Panc1 (cell line): ENCODE results near the gene ARMC8. TPM values are rescaled to one million over a fixed set of nuclear protein-coding genes. Genes with fewer than 3 reads are reported as not detected.

Experiments
- ATAC-seq: fragments of 200-7000 bp; cut with Tn5 transposase; 2 replicates; pipeline ENCODE4 v1.9.1; 2020; ENCODE audit warnings: mild to moderate bottlenecking, moderate library complexity
- BruUV-seq: library from RNA; stranded (reverse); fragments of 400-500 nt; replicated peaks from 2 replicates; lab custom pipeline; 2021; lab: Mats Ljungman, UMichigan
- CTCF ChIA-PET: fragments of 300-600 bp; sonication (Branson Sonifier 250); formaldehyde crosslinking; loops from one replicate; lab custom pipeline; 2022; ENCODE audit warnings: antibody characterized with exemption; lab: Charles Lee
- POLR2A ChIA-PET: fragments of 300-600 bp; sonication (Branson Sonifier 250); formaldehyde crosslinking; loops from one replicate; lab custom pipeline; 2022; ENCODE audit warnings: antibody characterized with exemption; lab: Charles Lee
- DNase-seq: peaks from one replicate; pipeline ENCODE4 v3.0.0-alpha.2; 2010; ENCODE audit warnings: low read depth, low spot score
- H3K27ac ChIP-seq: 2 replicates; pipeline ENCODE4 v1.5.1; 2011; ENCODE audit warnings: mild to moderate bottlenecking, low read length, inconsistent platforms
- H3K27me3 ChIP-seq: fragments of 200-500 bp; sonication (Bioruptor generic); 2 replicates; pipeline ENCODE4 v1.6.0; 2014; ENCODE audit warnings: low read length, inconsistent platforms; ENCODE audit not compliant: control insufficient read depth, insufficient read depth
- H3K36me3 ChIP-seq: fragments of 200-500 bp; sonication (Bioruptor generic); 2 replicates; pipeline ENCODE4 v1.5.1; 2014; ENCODE audit warnings: inconsistent platforms, mild to moderate bottlenecking, low read length, moderate library complexity; ENCODE audit not compliant: control insufficient read depth, insufficient read depth
- H3K4me1 ChIP-seq: 2 replicates; pipeline ENCODE4 v1.5.1; 2011; ENCODE audit warnings: inconsistent platforms, mild to moderate bottlenecking, low read length, moderate library complexity; ENCODE audit not compliant: control insufficient read depth, insufficient read depth
- H3K4me3 ChIP-seq, 2 experiments: 2 replicates each; pipeline ENCODE4 v1.5.1; 2011 to 2012; ENCODE audit warnings: low read depth in 2 of 2, low read length in 2 of 2, mild to moderate bottlenecking in 2 of 2, inconsistent platforms in 1 of 2, moderate library complexity in 1 of 2
- H3K9me3 ChIP-seq: fragments of 200-500 bp; sonication (Bioruptor generic); 2 replicates; pipeline ENCODE4 v1.5.1; 2014; ENCODE audit warnings: low read depth, mild to moderate bottlenecking, inconsistent platforms, low read length, moderate library complexity; ENCODE audit not compliant: control insufficient read depth, insufficient read depth
- CTCF ChIP-seq: fragments of 450-650 bp; IDR thresholded peaks from 2 replicates; pipeline ENCODE4 v1.5.1; 2017; ENCODE audit warnings: mild to moderate bottlenecking
- POLR2AphosphoS5 ChIP-seq: IDR thresholded peaks from 2 replicates; pipeline ENCODE4 v1.6.1; 2012; ENCODE audit warnings: mild to moderate bottlenecking, low read depth, low read length, moderate library complexity
- REST ChIP-seq, 2 experiments: IDR thresholded peaks; 2 replicates each; pipeline ENCODE4 v1.6.1; 2011 to 2012; ENCODE audit warnings: low read depth in 2 of 2, control low read depth in 1 of 2, low read length in 1 of 2, mild to moderate bottlenecking in 1 of 2, moderate library complexity in 1 of 2; ENCODE audit not compliant: insufficient read depth in 1 of 2
- SIN3A ChIP-seq: IDR thresholded peaks from 2 replicates; pipeline ENCODE4 v1.6.1; 2012; ENCODE audit warnings: low read depth, mild to moderate bottlenecking, low read length, moderate library complexity, borderline replicate concordance; ENCODE audit not compliant: insufficient read depth
- TCF7L2 ChIP-seq: IDR thresholded peaks from 2 replicates; pipeline ENCODE4 v1.6.1; 2011; ENCODE audit warnings: mild to moderate bottlenecking, low read depth, low read length, inconsistent platforms
- in situ Hi-C: cut with HindIII; loops from 2 replicates; pipeline ENCODE4 v1.10.0; 2016; ENCODE audit warnings: low sequenced_read_pairs, low pct_unique_long_range_greater_than_20kb
- intact Hi-C: fragments of 100-400 bp; cut with micrococcal nuclease; formaldehyde crosslinking; loops from one replicate; pipeline ENCODE4 v1.10.0; 2022; ENCODE audit not compliant: unreplicated experiment
- total RNA-seq: library from RNA; stranded (reverse); gene quantifications from one replicate; pipeline ENCODE4 v1.2.1, GENCODE V29; 2021; ENCODE audit not compliant: unreplicated experiment

Gene ARMC8
- total RNA-seq, 1 experiment from 2014 or later: 56.0 TPM

GRCh38 chr3:138253609-138254008, 66.5 kb downstream of the ARMC8 start:
- Histone ChIP-seq H3K4me1 (no peaks in the 10 kb centered on the region), H3K27ac (no peak overlapping the region), H3K9me3 (no peaks in the 10 kb centered on the region), H3K36me3 (0 out of 2 replicates have a peak, but pooled peaks cover 2% of the 10 kb centered on the region), H3K27me3 (no peaks in the 10 kb centered on the region), H3K4me3 (no peak overlapping the region)
- no peak for TF ChIP-seq SIN3A
- TF ChIP-seq POLR2AphosphoS5: no peak
- TF ChIP-seq TCF7L2: no peak
- TF ChIP-seq REST (IDR thresholded peaks at IDR 0.05; ENCODE audit: insufficient read depth in 1 of 2, low read depth in 2 of 2, low read length in 1 of 2): no peak
- no peak for ATAC-seq
- in situ Hi-C loops (no loop called here), intact Hi-C loops (no loop called here)
- CTCF ChIA-PET: no interaction called here
- BruUV-seq: no TSS peak
- no peak for DNase-seq
- POLR2A ChIA-PET: no interaction called here

- TF ChIP-seq CTCF (no peak), SIN3A (no peak), TCF7L2 (no peak), REST (IDR thresholded peaks at IDR 0.05; ENCODE audit: insufficient read depth in 1 of 2, low read depth in 2 of 2, low read length in 1 of 2) (no peak), POLR2AphosphoS5 (no peak)
- no peaks in the 10 kb centered on the region for H3K27me3 ChIP-seq
- intact Hi-C loops (no loop called here), in situ Hi-C loops (no loop called here)
- no peak for ATAC-seq
- ChIA-PET POLR2A (no interaction called here), CTCF (no interaction called here)
- DNase-seq: no peak
- no TSS peak for BruUV-seq
- no peaks in the 10 kb centered on the region for H3K9me3 ChIP-seq
- H3K4me3 ChIP-seq: no peak overlapping the region
- H3K4me1 ChIP-seq: no peaks in the 10 kb centered on the region
- no peaks in the 10 kb centered on the region for H3K36me3 ChIP-seq
- H3K27ac ChIP-seq: no peak overlapping the region
These were observed 67.1 kb downstream of the ARMC8 start for GRCh38 chr3:138254216-138254615.
